KMS-11 (cell line): ENCODE data around the gene FBXL7.

ENCODE experiments used
- H2AFZ ChIP-seq: fragments of 200-600 bp; sonication (generic); 2 replicates; pipeline ENCODE4 v1.6.1; 2016; ENCODE audit warnings: antibody characterized with exemption, mixed run types, low read depth
- H3K27ac ChIP-seq: fragments of 200-600 bp; sonication (generic); 2 replicates; pipeline ENCODE4 v1.6.1; 2016; ENCODE audit warnings: mild to moderate bottlenecking, mixed run types
- H3K27me3 ChIP-seq: fragments of 200-600 bp; sonication (generic); 2 replicates; pipeline ENCODE4 v1.6.1; 2017; ENCODE audit warnings: mild to moderate bottlenecking, low read depth, mixed run types, moderate library complexity; ENCODE audit not compliant: insufficient read depth
- H3K36me3 ChIP-seq: fragments of 200-600 bp; sonication (generic); 2 replicates; pipeline ENCODE4 v1.6.1; 2017; ENCODE audit warnings: mild to moderate bottlenecking, mixed run types; ENCODE audit not compliant: insufficient read depth
- H3K4me1 ChIP-seq: fragments of 200-600 bp; sonication (generic); 2 replicates; pipeline ENCODE4 v1.6.1; 2016; ENCODE audit warnings: mild to moderate bottlenecking, low read depth, mixed run types; ENCODE audit not compliant: poor library complexity, severe bottlenecking
- H3K4me2 ChIP-seq: fragments of 200-600 bp; sonication (generic); 2 replicates; pipeline ENCODE4 v1.7.0; 2016; ENCODE audit warnings: mild to moderate bottlenecking, mixed run types
- H3K4me3 ChIP-seq: fragments of 200-600 bp; sonication (generic); IDR thresholded peaks from 2 replicates; pipeline ENCODE4 v1.6.1; 2017; ENCODE audit warnings: low read depth, low read length, mixed read lengths; ENCODE audit not compliant: insufficient read depth
- H3K79me2 ChIP-seq: fragments of 200-600 bp; sonication (generic); 2 replicates; pipeline ENCODE4 v1.6.1; 2016; ENCODE audit warnings: low read depth, mixed run types; ENCODE audit not compliant: insufficient read depth
- H3K9ac ChIP-seq: fragments of 200-600 bp; sonication (generic); 2 replicates; pipeline ENCODE4 v1.6.1; 2016; ENCODE audit warnings: mild to moderate bottlenecking, mixed run types
- H4K20me1 ChIP-seq: fragments of 200-600 bp; sonication (generic); 2 replicates; pipeline ENCODE4 v1.6.1; 2016; ENCODE audit warnings: mild to moderate bottlenecking, mixed run types; ENCODE audit not compliant: insufficient read depth
- TF ChIP-seq, protein P1 (sequence below): fragments of 200-600 bp; sonication (generic); conservative IDR thresholded peaks from 2 replicates; pipeline ENCODE4 v1.6.1; 2017; ENCODE audit warnings: low read depth, mild to moderate bottlenecking, antibody characterized with exemption, low read length, moderate library complexity, mixed read lengths

The FBXL7 gene

DNA sequence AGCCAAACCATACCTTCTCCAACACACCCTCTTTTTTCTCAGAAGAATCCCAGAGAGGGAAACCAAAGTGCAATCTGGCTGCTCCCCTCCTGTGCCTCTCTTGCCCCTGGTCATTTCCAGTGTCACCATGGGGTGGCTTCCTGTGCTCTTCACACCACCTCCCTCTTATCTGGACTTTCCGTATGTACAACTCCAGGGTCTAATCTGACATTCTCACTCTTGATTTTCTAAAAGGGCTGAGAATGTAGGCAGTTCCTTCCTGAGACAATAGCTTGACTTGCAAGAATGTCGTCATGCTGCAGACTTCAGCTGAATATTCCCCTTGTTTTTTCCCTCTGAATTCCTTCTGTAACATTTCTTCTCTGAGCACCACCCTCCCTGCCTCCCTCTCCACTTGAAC lies 110.2 kb downstream of the FBXL7 start:
- no peaks in the 10 kb centered on the region for H3K27me3 ChIP-seq
- no peak overlapping the region for H3K9ac ChIP-seq
- H3K4me1 ChIP-seq: peaks cover 1% of the 10 kb centered on the region
- no peak overlapping the region for H3K4me2 ChIP-seq
- TF ChIP-seq, protein P1, sequence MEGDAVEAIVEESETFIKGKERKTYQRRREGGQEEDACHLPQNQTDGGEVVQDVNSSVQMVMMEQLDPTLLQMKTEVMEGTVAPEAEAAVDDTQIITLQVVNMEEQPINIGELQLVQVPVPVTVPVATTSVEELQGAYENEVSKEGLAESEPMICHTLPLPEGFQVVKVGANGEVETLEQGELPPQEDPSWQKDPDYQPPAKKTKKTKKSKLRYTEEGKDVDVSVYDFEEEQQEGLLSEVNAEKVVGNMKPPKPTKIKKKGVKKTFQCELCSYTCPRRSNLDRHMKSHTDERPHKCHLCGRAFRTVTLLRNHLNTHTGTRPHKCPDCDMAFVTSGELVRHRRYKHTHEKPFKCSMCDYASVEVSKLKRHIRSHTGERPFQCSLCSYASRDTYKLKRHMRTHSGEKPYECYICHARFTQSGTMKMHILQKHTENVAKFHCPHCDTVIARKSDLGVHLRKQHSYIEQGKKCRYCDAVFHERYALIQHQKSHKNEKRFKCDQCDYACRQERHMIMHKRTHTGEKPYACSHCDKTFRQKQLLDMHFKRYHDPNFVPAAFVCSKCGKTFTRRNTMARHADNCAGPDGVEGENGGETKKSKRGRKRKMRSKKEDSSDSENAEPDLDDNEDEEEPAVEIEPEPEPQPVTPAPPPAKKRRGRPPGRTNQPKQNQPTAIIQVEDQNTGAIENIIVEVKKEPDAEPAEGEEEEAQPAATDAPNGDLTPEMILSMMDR: no peak
- no peak overlapping the region for H3K4me3 ChIP-seq
- H2AFZ ChIP-seq: no peak overlapping the region
- no peaks in the 10 kb centered on the region; the same call in 1 of the 2 replicates for H4K20me1 ChIP-seq
- H3K27ac ChIP-seq: no peak overlapping the region
- no peaks in the 10 kb centered on the region for H3K36me3 ChIP-seq
- peaks cover 4% of the 10 kb centered on the region; the same call in 1 of the 2 replicates for H3K79me2 ChIP-seq

GRCh38 chr5:15611008-15611407 lies 111.0 kb downstream of the FBXL7 start:
- H2AFZ ChIP-seq: no peak overlapping the region
- H3K4me1 ChIP-seq: no peaks in the 10 kb centered on the region
- no peak overlapping the region for H3K9ac ChIP-seq
- H4K20me1 ChIP-seq: no peaks in the 10 kb centered on the region
- no peak overlapping the region for H3K27ac ChIP-seq
- no peaks in the 10 kb centered on the region for H3K36me3 ChIP-seq
- H3K4me2 ChIP-seq: no peak overlapping the region
- no peak overlapping the region for H3K4me3 ChIP-seq
- TF ChIP-seq, protein P1: no peak
- no peaks in the 10 kb centered on the region; the same call in 1 of the 2 replicates for H3K79me2 ChIP-seq
- no peaks in the 10 kb centered on the region for H3K27me3 ChIP-seq

GRCh38 chr5:15612915-15613635 lies 113.1 kb downstream of the FBXL7 start:
- no peaks in the 10 kb centered on the region for H3K27me3 ChIP-seq

GRCh38 chr5:15614679-15615078 lies 114.7 kb downstream of the FBXL7 start:
- H3K27ac ChIP-seq: no peak overlapping the region
- no peak overlapping the region for H3K9ac ChIP-seq
- no peak overlapping the region for H3K4me3 ChIP-seq
- H3K4me1 ChIP-seq: no peaks in the 10 kb centered on the region
- no peaks in the 10 kb centered on the region for H4K20me1 ChIP-seq
- no peaks in the 10 kb centered on the region; the same call in 1 of the 2 replicates for H3K79me2 ChIP-seq
- no peak overlapping the region for H2AFZ ChIP-seq
- TF ChIP-seq, protein P1: no peak
- no peaks in the 10 kb centered on the region for H3K27me3 ChIP-seq
- H3K4me2 ChIP-seq: no peak overlapping the region
- no peaks in the 10 kb centered on the region for H3K36me3 ChIP-seq

More at GRCh38 chr5:15612915-15613635, 113.1 kb downstream of the FBXL7 start:
- Histone ChIP-seq H3K4me1 (no peaks in the 10 kb centered on the region), H3K36me3 (no peaks in the 10 kb centered on the region), H3K4me2 (no peak overlapping the region), H3K9ac (no peak overlapping the region), H4K20me1 (no peaks in the 10 kb centered on the region), H3K27ac (no peak overlapping the region), H2AFZ (no peak overlapping the region), H3K4me3 (no peak overlapping the region), H3K79me2 (no peaks in the 10 kb centered on the region; the same call in 1 of the 2 replicates)
- TF ChIP-seq, protein P1: no peak
